Esophagus muscularis mucosa (tissue), 3 donors: ENCODE data around the gene ZBTB34.

Experiments used
- EP300 ChIP-seq: sonication (generic); formaldehyde crosslinking; IDR thresholded peaks from one replicate; pipeline ENCODE4 v1.6.1; 2017; ENCODE audit warnings: antibody characterized with exemption
- TF ChIP-seq, protein P1 (sequence below), 3 experiments: fragments of 200-600 bp in 2 of 3; fragments of 450-650 bp in 1 of 3; sonication (generic) in 2 of 3; IDR thresholded peaks; one replicate each; pipeline ENCODE4 v1.5.1; 2017 to 2019; ENCODE audit warnings: antibody characterized with exemption in 3 of 3, mild to moderate bottlenecking in 2 of 3, moderate library complexity in 1 of 3

GRCh38 chr9:126886897-126887296, 26.5 kb downstream of the ZBTB34 start:
- TF ChIP-seq, protein P1, sequence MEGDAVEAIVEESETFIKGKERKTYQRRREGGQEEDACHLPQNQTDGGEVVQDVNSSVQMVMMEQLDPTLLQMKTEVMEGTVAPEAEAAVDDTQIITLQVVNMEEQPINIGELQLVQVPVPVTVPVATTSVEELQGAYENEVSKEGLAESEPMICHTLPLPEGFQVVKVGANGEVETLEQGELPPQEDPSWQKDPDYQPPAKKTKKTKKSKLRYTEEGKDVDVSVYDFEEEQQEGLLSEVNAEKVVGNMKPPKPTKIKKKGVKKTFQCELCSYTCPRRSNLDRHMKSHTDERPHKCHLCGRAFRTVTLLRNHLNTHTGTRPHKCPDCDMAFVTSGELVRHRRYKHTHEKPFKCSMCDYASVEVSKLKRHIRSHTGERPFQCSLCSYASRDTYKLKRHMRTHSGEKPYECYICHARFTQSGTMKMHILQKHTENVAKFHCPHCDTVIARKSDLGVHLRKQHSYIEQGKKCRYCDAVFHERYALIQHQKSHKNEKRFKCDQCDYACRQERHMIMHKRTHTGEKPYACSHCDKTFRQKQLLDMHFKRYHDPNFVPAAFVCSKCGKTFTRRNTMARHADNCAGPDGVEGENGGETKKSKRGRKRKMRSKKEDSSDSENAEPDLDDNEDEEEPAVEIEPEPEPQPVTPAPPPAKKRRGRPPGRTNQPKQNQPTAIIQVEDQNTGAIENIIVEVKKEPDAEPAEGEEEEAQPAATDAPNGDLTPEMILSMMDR (IDR thresholded peaks at IDR 0.05) = no peak
- no peak for TF ChIP-seq EP300
